ENCODE results near the gene NPTX2.

NPTX2 gene

DNA sequence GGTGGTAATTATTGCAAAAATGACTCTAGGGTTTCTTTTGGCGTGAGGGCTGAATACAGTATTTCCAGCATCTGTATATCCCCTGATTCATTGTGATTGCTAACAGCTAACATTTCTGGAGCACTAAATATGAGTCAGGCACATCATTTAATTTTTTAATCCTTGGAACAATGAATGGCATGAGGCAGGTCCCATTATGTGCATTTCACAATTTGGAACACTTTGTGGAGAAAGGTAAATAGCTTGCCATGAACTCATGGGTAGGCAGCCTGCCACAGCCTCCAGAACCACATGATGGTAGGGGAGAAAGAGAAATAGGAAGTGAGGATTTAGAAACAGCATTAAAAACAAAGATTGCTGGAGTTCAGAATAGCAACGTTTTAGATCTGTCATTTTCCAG, 1.7 kb downstream of the NPTX2 start:
- no peak for DNase-seq (ENCODE audit: low read depth)

DNA sequence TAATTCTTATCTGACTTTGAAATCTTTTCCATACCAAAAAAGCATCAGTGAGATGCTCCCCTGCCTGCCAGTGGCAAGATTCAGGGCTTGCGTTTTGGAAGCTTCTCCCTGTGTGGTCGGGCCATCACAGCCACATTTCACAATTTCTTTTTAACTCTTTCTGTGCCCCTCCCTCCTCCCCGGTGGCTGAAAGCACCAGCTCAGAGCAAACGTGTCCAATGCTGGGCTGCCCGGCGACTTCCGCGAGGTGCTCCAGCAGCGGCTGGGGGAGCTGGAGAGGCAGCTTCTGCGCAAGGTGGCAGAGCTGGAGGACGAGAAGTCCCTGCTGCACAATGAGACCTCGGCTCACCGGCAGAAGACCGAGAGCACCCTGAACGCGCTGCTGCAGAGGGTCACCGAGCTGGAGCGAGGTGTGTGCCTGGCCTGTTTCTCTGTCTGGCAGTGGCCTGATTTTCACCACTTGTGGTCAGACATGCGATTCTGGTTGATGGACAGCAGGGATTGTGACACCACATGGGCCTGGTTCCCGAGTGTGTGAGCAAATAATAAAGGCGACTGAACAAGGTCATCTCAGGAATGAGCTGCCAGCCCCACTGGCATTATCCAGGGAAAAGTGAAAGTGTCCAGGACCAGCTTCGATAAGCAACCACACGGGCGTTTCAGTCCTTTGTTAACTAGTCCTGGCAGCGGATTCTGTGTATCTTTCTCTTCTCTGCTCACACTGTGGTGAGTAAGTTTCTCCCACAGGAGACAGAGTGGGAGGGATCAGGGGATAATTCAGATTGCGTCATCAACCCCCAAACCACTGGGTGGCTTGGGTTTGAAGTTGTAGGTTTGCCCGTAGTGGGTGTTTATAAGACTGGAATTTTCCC, 2.6 kb downstream of the NPTX2 start:
- DNase-seq (ENCODE audit: low read depth): no peak

DNA sequence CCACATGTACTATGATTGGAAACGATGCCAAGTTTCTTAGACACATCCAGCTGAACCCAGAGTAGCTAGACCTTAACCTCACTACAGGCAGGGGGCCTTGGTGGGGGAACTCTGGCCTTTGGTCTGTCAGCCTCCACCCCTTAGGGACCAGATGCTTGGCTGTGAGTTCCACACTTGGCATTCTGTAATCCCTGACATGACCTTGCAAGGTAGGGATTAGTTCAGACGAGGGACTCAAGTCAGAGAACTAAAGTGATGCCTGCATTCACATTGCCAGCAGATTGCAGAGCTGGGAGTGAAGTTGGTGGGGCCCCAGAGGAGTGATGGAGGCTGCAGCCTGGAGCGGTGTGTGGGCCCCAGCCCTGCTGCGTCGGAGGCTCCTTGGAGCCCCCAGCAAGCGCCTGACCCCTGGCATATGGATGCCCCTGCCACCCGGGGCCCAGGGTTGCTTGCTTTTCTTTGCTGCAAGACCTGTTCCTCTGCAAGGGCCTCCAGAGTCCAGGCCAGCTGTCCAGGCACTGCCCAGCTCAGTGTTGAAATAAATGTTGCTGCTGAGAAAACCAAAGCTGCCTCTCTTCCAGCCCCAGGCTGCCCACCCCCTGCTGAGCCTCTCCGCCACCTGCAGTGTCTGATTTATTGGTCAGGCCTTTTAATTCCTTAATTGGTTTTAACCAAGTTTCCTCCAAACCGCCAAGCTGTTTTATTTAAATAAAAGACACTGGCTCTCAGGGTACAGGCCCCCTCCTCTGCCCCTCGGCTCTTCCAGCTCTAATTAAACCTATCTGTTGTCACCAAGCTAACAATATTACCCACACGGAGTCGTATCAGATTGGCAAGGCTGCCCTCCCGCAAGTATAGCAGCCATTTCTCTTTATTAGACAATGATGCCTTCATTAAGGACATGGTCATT, 4.7 kb downstream of the NPTX2 start:
- DNase-seq (ENCODE audit: low read depth): no peak

DNA sequence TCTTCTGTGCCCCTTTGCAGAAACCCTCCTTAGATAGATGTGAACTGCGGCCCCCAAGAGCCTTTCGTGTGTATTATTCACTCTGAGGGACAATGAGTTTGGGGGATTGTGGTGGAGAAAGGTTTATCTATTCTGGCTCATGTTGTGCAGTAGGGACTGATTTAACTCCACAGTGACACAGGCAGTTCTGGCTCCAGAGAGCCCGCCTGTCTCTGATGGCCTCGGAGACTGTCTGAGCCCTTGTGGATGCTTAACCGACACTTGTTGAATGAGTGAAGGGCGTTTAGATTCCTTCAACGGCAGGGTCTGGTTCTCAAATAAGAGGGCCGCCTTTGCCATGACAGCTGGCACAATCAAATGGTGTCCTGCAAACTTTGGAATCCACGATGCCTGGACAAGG, 5.8 kb downstream of the NPTX2 start:
- no peak for DNase-seq (ENCODE audit: low read depth)

DNA sequence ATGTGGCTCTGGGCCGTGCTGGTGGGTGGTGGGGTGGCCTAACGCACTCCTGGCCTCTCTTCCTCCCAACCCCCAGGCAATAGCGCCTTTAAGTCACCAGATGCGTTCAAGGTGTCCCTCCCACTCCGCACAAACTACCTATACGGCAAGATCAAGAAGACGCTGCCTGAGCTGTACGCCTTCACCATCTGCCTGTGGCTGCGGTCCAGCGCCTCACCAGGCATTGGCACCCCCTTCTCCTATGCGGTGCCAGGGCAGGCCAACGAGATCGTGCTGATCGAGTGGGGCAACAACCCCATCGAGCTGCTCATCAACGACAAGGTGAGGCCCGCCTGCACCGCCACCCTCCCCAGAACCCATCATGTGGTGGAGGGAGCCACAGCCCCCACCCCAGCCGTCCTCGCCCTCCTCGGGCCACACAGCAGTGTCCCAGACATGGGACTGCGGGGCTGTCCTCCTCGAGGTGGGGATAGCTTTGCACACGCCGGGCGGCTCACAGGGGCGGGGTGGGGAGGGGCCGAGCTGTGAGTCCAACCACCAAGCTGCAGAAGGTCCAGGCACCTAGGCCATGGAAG, 7.8 kb downstream of the NPTX2 start:
- no peak for DNase-seq (ENCODE audit: low read depth)

DNA sequence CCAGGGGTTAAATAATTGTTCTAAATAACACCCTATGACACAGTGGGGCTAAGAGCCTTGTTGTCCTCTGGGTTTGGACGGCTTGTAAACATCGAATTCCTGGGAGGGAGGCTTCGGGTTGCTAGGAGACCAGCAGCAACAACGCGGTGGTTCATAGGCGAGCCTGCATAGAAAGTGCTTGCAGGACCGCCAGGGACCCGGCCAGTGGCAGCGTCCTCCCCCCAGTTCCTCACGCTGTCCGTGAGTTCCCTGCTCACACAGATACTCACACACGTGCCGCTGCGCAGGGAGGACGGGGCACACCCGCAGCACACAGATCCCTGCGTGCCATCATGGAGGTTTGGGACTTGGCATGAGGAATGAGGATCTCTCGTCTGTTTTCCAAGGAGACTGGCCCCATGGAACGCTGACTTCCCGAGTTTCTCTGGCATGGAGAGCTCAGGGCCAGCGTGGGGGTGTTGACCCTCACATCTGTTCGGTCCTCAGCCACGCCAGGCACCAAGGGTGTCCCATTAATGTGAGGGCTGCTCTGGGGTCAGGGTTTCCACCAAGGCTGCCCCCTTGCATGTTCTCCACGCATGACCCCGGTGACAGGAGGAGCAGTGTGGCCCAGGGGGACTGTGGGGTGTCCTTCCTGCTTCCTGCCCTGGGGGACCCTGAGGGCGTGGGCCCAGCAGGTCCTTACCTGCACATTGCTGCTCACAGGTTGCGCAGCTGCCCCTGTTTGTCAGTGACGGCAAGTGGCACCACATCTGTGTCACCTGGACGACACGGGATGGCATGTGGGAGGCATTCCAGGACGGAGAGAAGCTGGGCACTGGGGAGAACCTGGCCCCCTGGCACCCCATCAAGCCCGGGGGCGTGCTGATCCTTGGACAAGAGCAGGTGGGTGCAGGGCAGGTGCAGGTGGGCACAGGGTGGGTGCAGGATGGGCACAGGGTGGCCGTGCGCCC, 9.7 kb downstream of the NPTX2 start:
- no peak for DNase-seq (ENCODE audit: low read depth)

DNA sequence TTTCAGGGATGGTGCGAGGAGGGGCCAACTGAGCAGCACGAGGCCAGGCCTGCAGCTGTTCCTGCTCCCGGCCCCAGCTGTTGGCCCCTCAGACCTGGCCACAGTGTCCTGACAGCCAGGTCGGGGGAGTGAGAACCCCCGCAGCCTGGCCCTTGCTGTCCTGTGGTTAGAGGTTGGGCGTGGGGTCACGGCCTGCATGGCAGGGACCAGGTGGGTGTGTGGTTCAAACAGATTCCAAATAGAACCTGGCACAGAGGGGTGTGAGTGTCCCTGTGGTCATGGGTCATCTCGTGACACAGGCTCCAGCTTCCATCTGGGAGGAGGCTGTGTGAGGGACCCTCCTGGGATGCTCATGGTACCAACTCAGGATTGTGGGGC, 10.3 kb downstream of the NPTX2 start:
- DNase-seq (ENCODE audit: low read depth): no peak

DNA sequence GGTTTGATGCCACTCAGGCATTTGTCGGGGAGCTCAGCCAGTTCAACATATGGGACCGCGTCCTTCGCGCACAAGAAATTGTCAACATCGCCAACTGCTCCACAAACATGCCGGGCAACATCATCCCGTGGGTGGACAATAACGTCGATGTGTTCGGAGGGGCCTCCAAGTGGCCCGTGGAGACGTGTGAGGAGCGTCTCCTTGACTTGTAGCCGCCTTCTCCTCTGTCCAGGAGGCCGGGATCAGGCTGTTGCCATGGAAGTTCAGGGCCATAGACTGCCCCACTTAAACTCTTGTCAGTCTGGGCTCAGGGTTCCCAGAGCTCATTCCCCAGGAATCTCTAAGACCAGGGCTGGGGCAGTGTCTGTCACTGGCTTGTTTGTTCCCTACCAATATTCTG, 11.3 kb downstream of the NPTX2 start:
- DNase-seq (ENCODE audit: low read depth): no peak

DNA sequence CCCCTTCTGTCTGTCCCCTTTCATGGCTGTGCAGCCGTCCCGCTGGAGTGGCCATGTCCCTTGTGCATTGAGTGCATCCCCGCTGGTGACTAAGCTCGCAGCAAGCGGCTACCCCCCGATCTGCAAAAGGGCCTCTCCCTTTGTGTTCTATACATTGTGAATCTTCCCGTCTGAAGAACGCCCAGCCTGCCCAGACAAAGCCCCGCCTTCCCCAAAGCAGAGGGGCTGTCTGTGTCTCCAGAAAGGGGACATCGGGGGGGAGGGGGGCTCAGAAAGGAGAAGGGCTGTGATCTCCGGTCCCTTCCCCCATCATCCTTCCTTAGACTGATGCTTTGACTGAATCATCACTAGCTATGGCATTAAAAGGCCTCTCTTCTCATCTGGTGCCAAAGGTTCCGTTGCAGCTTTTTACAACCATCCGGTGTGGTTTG, 11.9 kb downstream of the NPTX2 start:
- DNase-seq (ENCODE audit: low read depth): no peak

DNA sequence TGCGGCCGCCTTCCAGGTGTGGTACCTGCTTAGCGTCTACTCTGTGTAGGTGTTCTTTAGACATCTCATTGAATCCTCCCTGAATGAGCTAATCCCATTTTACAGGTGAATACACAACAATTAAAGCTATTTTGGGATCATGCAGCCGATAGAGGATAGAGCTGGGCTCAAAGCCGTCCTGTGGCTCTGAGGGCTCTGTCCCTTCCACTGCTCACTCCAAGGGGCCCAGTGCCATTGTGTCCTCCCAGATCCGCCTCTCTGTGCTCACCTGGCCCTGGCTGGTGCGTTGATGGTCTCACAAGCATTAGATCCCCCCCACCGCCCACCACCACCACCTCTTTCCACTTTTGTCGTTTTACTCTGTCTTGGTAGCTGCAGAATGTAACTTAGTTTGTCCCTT, 13.1 kb downstream of the NPTX2 start:
- DNase-seq (ENCODE audit: low read depth): no peak

DNA sequence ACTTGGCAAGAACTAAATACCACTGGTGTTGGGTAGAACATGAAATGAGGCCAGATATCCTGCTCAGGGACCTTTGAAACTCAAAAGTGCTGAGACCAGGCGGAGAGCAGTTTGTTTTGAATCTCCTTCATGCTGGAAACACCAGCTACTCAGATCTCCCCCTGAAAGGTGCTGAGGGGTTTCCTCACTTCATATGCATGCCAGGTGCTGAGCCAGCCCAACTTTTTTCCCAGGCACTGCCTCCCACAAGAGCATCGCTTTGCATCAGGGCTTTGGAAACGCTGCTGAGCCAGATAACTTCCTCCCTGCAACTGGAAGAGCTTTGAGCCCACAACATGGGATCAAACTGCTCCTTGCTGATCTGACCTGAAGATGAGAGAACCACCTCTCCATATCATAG, 13.7 kb downstream of the NPTX2 start:
- no peak for DNase-seq (ENCODE audit: low read depth)

DNA sequence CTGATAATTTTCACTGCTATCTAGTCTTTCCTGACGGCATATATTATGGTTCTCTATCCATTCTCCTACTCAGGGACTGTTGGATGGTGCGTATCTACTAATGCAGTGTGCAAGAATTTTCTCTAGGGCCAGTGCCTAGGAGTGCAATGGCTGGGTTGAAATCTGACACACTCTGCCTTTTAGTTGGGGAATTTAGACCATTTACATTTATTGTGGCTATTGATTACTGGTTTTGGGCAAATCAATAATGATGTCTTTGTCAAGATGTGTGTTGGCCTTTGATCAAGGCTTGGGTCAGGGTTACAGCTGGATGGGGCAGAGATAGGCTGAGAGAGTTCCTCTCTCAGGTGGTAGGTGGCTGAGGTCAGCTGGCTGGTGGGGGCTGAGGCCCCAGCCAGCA, 21.8 kb downstream of the NPTX2 start:
- no peak for DNase-seq (ENCODE audit: low read depth)

DNA sequence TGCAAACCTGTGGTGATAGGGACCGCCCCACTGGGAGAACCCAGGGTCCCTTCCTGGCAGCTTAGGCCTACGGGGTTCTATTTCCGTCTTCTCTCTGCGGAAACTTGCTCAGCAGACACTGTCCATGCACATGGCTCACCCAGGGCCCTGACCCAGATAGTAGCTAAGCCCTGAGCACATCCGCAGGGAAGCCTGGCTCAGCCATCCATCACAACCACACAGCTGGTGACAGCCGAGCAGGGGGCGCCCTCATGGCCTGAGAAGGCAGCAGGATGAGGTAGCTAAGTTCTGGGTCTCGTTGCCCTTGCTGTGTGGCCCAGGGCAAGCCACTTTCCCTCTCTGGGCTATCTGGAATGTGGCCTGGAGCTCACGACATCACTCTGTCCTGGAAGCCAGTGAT, 23.3 kb downstream of the NPTX2 start:
- DNase-seq (ENCODE audit: low read depth): no peak

DNA sequence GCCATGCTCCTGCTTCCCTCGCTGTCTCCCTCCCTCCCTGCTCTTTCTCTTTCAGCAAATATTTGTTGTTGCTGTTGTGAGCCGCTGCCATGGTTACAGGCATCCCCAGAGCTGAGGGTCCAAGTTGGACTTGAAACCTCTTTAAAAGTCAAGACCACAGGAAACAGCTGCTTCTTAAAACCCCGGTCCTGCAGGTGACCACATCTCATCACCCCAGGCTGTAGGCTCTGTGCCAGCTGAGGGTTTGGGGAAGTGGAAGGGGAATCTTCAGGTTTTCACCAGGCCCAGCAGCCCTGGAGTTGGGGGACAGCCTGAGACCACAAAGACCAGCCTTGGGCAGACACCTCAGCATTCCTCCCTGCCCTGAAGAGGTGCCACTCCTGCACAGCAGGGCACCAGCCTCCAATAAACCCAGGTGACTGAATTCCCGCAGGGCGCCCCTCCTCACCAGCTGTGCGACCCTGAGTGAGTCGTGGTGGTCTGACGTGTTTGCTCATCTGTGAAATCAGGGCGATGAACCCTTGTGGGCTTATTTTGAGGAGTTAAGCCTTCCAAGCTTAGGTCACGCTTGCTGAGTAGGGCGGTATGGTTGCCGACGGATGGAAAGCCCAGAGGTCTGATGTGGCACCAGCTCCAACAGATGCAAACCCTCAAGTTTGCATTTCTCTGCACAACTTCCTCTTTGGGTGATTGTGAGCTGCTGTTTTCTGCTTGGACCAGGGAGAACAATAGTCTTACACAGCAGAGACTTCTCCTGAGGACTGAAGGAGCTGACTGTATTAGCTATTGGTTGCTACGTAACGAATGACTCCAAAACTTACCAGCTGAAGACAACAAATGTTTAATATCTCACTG, 24.8 kb downstream of the NPTX2 start:
- DNase-seq (ENCODE audit: low read depth): no peak

DNA sequence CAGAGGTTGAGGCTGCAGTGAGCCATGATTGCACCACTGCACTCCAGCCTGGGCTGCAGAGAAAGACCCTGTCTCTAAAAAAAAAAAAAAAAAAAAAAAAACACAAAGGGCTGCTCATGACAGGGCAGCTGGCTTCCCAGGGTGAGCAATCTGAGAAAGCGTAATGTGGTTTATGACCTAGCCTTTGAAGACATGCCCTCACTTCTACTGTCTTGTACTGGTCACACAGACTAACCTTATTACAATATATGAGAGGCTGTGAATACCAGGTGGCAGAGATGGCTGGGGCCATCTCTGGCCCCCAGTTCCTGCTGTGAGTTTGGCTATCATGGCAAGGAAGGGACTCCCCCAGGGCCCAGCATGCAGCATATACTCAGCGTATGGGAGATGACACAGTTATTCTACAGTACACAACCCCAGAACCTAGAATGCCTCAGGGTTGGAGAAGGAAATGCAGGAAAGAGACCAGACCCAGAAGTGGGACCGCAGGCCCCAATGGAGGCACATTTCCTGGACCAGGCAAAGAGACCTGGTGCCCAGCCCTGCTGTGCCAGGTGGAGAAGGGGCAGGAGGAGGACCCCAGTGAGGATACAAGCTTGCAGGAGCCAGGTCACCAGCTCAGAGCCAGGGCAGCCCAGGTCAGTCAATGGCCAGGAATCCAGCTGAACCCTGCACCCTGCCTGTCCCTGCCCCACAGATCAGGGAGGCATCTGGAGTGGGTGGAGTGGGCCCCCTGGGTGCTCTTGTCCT, 26.3 kb downstream of the NPTX2 start:
- DNase-seq (ENCODE audit: low read depth): no peak

DNA sequence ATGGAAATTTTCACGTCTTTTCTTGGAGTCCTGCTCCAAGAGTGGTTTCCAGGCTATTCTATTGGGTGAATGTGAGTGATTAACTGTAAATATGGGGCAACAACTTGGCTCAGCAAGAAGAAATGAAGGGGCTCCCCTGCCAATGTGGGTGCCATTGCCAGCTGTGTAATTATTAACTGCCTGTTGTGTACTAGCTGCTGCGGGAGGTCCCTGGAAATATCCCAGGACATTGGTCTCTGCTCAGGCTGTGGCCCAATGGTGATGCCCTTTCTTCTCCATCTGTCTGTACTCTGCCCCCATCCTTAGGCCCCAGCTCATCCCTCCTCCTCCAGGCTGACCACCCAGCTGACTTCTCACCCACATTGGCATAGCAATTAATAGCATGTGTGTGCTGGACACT, 29.4 kb downstream of the NPTX2 start:
- DNase-seq (ENCODE audit: low read depth): no peak

DNA sequence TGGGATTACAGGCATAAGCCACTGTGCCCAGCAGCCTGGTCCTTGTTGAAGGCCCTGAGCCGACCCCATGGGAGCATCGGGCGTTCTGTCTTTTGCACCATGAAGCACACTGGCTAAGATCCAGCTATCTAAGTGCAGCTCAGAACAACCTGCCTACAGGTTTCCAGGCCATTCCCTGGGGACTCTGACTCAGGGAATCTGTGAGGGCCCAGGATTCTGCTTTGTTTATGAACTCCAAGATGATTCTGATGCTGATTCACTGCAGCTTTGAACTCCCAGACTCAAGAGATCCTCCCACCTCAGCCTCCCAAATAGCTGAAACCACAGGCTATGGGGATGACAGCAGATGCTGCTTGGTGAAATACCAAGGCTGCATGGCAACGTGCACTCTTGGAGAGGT, 30.2 kb downstream of the NPTX2 start:
- no peak for DNase-seq (ENCODE audit: low read depth)

DNA sequence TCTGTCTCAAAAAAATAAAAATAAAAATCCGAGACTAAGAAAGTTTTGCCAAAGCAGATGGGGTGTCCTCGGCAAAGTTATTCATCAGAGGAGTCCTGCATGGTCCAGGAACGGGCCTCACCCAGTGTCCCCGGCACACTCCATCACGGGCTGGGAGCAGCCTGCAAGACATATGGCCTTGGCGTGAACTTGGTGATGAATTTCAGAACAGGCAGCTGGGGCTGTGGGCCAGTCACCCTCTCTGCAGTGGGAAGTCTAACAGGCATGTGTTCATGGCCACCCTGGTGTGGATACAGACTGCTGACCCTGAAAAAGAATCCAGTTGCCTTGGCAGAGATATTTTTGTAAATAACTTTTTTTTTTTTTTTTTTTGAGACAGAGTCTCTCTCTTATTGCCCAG, 34.7 kb downstream of the NPTX2 start:
- no peak for DNase-seq (ENCODE audit: low read depth)

DNA sequence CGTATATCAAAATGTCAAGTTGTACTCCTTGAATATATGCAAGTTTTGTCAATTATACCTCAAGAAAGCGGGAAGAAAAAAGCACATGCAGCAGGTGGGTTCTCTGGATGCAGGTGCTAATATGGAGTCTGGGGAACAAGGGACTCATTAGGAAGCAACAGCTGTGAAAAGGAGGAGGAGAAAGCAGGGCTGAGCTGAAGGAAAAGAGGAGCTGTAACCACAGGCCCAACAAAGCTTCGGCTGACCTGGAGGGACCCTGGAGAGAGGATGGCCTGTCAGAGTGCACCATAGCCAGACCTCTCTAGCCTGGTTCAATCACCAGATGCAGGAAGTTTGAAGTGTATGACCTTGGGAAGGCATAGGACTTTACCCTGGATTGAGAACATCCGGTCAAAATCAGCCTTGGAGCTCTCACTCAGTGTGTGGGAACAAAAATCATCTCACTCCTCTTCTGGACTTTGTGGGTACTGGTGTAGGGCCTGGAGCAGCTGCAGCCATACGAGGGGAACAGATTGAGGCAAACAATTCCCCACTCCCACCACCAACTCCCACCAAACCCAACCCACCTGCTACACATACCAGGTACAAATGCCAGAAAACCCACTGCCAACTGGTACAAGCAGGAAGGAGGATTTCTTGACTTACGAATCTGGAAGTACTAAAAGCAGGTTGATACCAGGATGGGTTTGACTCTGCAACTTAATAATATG, 36.7 kb downstream of the NPTX2 start:
- no peak for DNase-seq (ENCODE audit: low read depth)

All from stimulated activated CD4-positive, alpha-beta T cell treated with anti-CD3 and anti-CD28 coated beads, Interleukin-2, amount 100 ng/mL, for 4 hours (primary cell).